ENCODE data around the gene CD55. TPM values are rescaled to one million over a fixed set of nuclear protein-coding genes. Genes with fewer than 3 reads are reported as not detected.

Gene CD55
- total and polyA plus RNA-seq, 2 of the 13 experiments (the other 11 are each of a cell fraction or from before 2014, with no cell fraction given) = 6.0 to 56.0 TPM

DNA sequence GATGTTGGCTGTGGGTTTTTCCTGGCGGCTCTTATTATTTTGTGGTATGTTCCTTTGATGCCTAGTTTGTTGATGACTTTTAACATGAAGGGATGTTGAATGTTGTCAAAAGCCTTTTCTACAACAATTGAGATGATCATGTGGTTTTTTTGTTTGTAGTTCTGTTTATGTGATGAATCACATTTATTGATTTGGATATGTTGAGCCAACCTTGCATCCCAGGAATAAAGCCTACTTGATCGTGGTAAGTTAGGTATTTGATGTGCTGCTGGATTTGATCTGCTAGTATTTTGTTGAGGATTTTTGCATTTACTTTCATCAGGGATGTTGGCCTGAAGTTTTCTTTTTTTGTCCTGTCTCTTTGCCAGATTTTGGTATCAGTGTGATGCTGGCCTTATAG lies 28.5 kb downstream of the CD55 start:
- POLR2A ChIA-PET = no interaction called here

DNA sequence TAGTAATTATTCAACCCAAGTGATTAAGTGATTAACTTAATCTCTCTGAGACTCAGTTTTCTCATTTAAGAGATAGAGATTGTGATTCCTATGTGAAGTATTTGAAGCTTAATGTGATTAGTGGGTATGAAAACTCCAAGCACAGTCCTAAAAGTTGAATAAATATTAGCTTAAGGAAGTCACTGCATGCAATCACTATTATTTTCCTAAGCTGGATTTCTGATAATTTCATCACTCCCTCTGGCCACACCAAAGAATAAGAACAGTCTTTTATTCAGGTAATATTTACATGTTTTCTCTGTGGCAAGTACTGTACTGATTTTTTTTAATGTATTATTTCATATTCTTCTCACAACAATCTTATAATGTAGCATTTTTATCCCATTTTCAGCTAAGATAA lies 31.1 kb downstream of the CD55 start:
- TF ChIP-seq, protein P1, sequence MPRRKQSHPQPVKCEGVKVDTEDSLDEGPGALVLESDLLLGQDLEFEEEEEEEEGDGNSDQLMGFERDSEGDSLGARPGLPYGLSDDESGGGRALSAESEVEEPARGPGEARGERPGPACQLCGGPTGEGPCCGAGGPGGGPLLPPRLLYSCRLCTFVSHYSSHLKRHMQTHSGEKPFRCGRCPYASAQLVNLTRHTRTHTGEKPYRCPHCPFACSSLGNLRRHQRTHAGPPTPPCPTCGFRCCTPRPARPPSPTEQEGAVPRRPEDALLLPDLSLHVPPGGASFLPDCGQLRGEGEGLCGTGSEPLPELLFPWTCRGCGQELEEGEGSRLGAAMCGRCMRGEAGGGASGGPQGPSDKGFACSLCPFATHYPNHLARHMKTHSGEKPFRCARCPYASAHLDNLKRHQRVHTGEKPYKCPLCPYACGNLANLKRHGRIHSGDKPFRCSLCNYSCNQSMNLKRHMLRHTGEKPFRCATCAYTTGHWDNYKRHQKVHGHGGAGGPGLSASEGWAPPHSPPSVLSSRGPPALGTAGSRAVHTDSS (CRISPR knock-in tag; conservative IDR thresholded peaks at IDR 0.05) = no peak
- TF ChIP-seq, protein P2, sequence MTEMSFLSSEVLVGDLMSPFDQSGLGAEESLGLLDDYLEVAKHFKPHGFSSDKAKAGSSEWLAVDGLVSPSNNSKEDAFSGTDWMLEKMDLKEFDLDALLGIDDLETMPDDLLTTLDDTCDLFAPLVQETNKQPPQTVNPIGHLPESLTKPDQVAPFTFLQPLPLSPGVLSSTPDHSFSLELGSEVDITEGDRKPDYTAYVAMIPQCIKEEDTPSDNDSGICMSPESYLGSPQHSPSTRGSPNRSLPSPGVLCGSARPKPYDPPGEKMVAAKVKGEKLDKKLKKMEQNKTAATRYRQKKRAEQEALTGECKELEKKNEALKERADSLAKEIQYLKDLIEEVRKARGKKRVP (CRISPR knock-in tag; IDR thresholded peaks at IDR 0.05) = peak in 1 of 2 experiments; percentile 71; a peak in 1 of 4 replicates
- Histone ChIP-seq H3K9ac (ENCODE audit: insufficient read depth, low read depth, low read length) (no peak overlapping the region), H4K20me1 (ENCODE audit: insufficient read depth, low read length) (no peaks in the 10 kb centered on the region), H3K4me2 (ENCODE audit: low read depth, low read length) (no peak overlapping the region), H2AFZ (ENCODE audit: low read length) (no peak overlapping the region), H3K36me3 (replicated peaks in 1 of 2; ENCODE audit: control insufficient read depth in 1 of 2, insufficient read depth in 2 of 2, low read length in 2 of 2) (0 out of 5 replicates have a peak, but pooled peaks cover 0 to 2% of the 10 kb centered on the region in 2 experiments), H3K27ac (ENCODE audit: extremely low read length, insufficient read depth, low read length) (no peak overlapping the region), H3K9me3 (ENCODE audit: low read length) (no peaks in the 10 kb centered on the region), H3K79me2 (ENCODE audit: insufficient read depth, low read length) (no peaks in the 10 kb centered on the region), H3K4me3 (replicated peaks in 1 of 3; ENCODE audit: insufficient read depth in 1 of 3, low read depth in 2 of 3, low read length in 3 of 3) (no peak overlapping the region), H3K27me3 (ENCODE audit: control insufficient read depth in 1 of 2, insufficient read depth in 2 of 2, low read length in 2 of 2) (no peaks in the 10 kb centered on the region), H3K4me1 (ENCODE audit: insufficient read depth, low read length) (no peaks in the 10 kb centered on the region)
- intact Hi-C loops (cut with micrococcal nuclease; ENCODE audit: unreplicated experiment) (no loop called here), in situ Hi-C loops (cut with HindIII; ENCODE audit: extremely low pct_ligation_motif_present, low pct_unique_long_range_greater_than_20kb) (no loop called here)
- FAIRE-seq (no peak), ATAC-seq (no peak), DNase-seq (ENCODE audit: low spot score) (no peak)
- ChIA-PET CTCF (ENCODE audit: low intra/inter-chr PET ratio, low total read pairs) (no interaction called here), POLR2A (interaction anchor here (1.1 to 1.4 kb wide), 3 partner anchors 31 to 300 kb away, joined by 3 to 6 read pairs (median 3); partner anchors contain the start of genes C4BPA, CD55 and PFKFB2)
- no TSS peak for BruUV-seq (replicated peaks)

More for the DNA sequence above, 28.5 kb downstream of the CD55 start:
- TF ChIP-seq ZNF121 (CRISPR knock-in tag; IDR thresholded peaks at IDR 0.05) = no peak
- TF ChIP-seq, protein P3, sequence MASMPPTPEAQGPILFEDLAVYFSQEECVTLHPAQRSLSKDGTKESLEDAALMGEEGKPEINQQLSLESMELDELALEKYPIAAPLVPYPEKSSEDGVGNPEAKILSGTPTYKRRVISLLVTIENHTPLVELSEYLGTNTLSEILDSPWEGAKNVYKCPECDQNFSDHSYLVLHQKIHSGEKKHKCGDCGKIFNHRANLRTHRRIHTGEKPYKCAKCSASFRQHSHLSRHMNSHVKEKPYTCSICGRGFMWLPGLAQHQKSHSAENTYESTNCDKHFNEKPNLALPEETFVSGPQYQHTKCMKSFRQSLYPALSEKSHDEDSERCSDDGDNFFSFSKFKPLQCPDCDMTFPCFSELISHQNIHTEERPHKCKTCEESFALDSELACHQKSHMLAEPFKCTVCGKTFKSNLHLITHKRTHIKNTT (CRISPR knock-in tag; IDR thresholded peaks at IDR 0.05) = no peak
- TF ChIP-seq ZMYM2 (CRISPR knock-in tag; IDR thresholded peaks at IDR 0.05) = no peak
- TF ChIP-seq, protein P4, sequence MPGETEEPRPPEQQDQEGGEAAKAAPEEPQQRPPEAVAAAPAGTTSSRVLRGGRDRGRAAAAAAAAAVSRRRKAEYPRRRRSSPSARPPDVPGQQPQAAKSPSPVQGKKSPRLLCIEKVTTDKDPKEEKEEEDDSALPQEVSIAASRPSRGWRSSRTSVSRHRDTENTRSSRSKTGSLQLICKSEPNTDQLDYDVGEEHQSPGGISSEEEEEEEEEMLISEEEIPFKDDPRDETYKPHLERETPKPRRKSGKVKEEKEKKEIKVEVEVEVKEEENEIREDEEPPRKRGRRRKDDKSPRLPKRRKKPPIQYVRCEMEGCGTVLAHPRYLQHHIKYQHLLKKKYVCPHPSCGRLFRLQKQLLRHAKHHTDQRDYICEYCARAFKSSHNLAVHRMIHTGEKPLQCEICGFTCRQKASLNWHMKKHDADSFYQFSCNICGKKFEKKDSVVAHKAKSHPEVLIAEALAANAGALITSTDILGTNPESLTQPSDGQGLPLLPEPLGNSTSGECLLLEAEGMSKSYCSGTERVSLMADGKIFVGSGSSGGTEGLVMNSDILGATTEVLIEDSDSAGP (CRISPR knock-in tag; IDR thresholded peaks at IDR 0.05; ENCODE audit: borderline replicate concordance) = no peak
- no peak overlapping the region for H3K4me3 ChIP-seq (replicated peaks in 1 of 3; ENCODE audit: insufficient read depth in 1 of 3, low read depth in 2 of 3, low read length in 3 of 3)
- no peaks in the 10 kb centered on the region for H3K79me2 ChIP-seq (ENCODE audit: insufficient read depth, low read length)
- no peaks in the 10 kb centered on the region for H3K9me3 ChIP-seq (ENCODE audit: low read length)
- no peaks in the 10 kb centered on the region for H3K4me1 ChIP-seq (ENCODE audit: insufficient read depth, low read length)
- no peak overlapping the region for H3K9ac ChIP-seq (ENCODE audit: insufficient read depth, low read depth, low read length)
- ATAC-seq = no peak
- BruUV-seq (replicated peaks) = no TSS peak
- intact Hi-C loops (cut with micrococcal nuclease; ENCODE audit: unreplicated experiment) = no loop called here
- 0 out of 5 replicates have a peak, but pooled peaks cover 0 to 4% of the 10 kb centered on the region in 2 experiments for H3K36me3 ChIP-seq (replicated peaks in 1 of 2; ENCODE audit: control insufficient read depth in 1 of 2, insufficient read depth in 2 of 2, low read length in 2 of 2)
- H3K4me2 ChIP-seq (ENCODE audit: low read depth, low read length) = no peak overlapping the region
- no peak overlapping the region for H2AFZ ChIP-seq (ENCODE audit: low read length)
- 95% methylated on average over 2 of the region's 2 CpGs for WGBS (ENCODE audit: low lambda C conversion rate)
- no peaks in the 10 kb centered on the region for H4K20me1 ChIP-seq (ENCODE audit: insufficient read depth, low read length)
- in situ Hi-C loops (cut with HindIII; ENCODE audit: extremely low pct_ligation_motif_present, low pct_unique_long_range_greater_than_20kb) = no loop called here
- no peaks in the 10 kb centered on the region for H3K27me3 ChIP-seq (ENCODE audit: control insufficient read depth in 1 of 2, insufficient read depth in 2 of 2, low read length in 2 of 2)
- no peak for FAIRE-seq
- CTCF ChIA-PET (ENCODE audit: low intra/inter-chr PET ratio, low total read pairs) = no interaction called here
- no peak overlapping the region for H3K27ac ChIP-seq (ENCODE audit: extremely low read length, insufficient read depth, low read length)
- DNase-seq (ENCODE audit: low spot score) = no peak
